Activated T-cell treated with anti-CD3 and anti-CD28 coated beads for 4 hours (primary cell): ENCODE data around the gene FBXO27.
A peak's percentile ranks its signal among the peaks of the same experiment; 100 is the strongest.
"Not testable (repeated sequence)": the region's sequence is repeated elsewhere in the genome, so short reads cannot be mapped to it uniquely, and the experiment has no call there.

Source experiments
- DNase-seq: peaks from one replicate; pipeline ENCODE4 v3.0.0-alpha.2; 2020

FBXO27 gene

GRCh38 chr19:39032063-39032918 is at the start of gene FBXO27:
Gene FBXO27, minus strand, starts transcription at chr19:39032549. Its CDS starts 322 bp downstream, at chr19:39032227.
- no peak for DNase-seq

GRCh38 chr19:39080431-39080830 is 48.1 kb upstream of the FBXO27 start:
- DNase-seq, result no peak

GRCh38 chr19:39078436-39079200 is 46.3 kb upstream of the FBXO27 start:
- no peak for DNase-seq

- DNase-seq, result no peak
Measured at GRCh38 chr19:39077323-39077722, 45.0 kb upstream of the FBXO27 start.

- DNase-seq, result no peak
Measured at GRCh38 chr19:39074942-39075341, 42.6 kb upstream of the FBXO27 start.

- DNase-seq, result no peak
Measured at GRCh38 chr19:39074205-39074692, 41.9 kb upstream of the FBXO27 start.

- DNase-seq, result no peak
Measured at GRCh38 chr19:39070888-39071287, 38.5 kb upstream of the FBXO27 start.

- DNase-seq, result not testable (repeated sequence)
Measured at GRCh38 chr19:39068259-39068658, 35.9 kb upstream of the FBXO27 start.

GRCh38 chr19:39067104-39067503 is 34.8 kb upstream of the FBXO27 start:
- DNase-seq, result no peak

- DNase-seq, result no peak
Measured at GRCh38 chr19:39065928-39066327, 33.6 kb upstream of the FBXO27 start.

- DNase-seq, result no peak
Measured at GRCh38 chr19:39064405-39064804, 32.1 kb upstream of the FBXO27 start.

- DNase-seq, result no peak
Measured at GRCh38 chr19:39060171-39060570, 27.8 kb upstream of the FBXO27 start.

- no peak for DNase-seq
Measured at GRCh38 chr19:39059302-39059701, 27.0 kb upstream of the FBXO27 start.

GRCh38 chr19:39057615-39058014 is 25.3 kb upstream of the FBXO27 start:
- DNase-seq, result no peak

- no peak for DNase-seq
Measured at GRCh38 chr19:39054091-39054470, 21.7 kb upstream of the FBXO27 start.

GRCh38 chr19:39053276-39054090 is 21.1 kb upstream of the FBXO27 start:
- no peak for DNase-seq

- no peak for DNase-seq
Measured at GRCh38 chr19:39052846-39053245, 20.5 kb upstream of the FBXO27 start.

- DNase-seq, result peak; percentile 59
Measured at GRCh38 chr19:39052243-39052746, 19.9 kb upstream of the FBXO27 start.

GRCh38 chr19:39047073-39047472 is 14.7 kb upstream of the FBXO27 start:
- DNase-seq, result no peak

- DNase-seq, result no peak
Measured at GRCh38 chr19:39046037-39046821, 13.9 kb upstream of the FBXO27 start.

GRCh38 chr19:39045506-39045905 is 13.2 kb upstream of the FBXO27 start:
- no peak for DNase-seq

- no peak for DNase-seq
Measured at GRCh38 chr19:39038098-39038497, 5.7 kb upstream of the FBXO27 start.
